Stimulated activated CD8-positive, alpha-beta memory T cell treated with anti-CD3 and anti-CD28 coated beads, Interleukin-4, amount 100 ng/mL, for 48 hours (primary cell): Measurements from ENCODE around the gene PDE4D.

ENCODE experiments used
- DNase-seq: peaks from one replicate; pipeline ENCODE4 v3.0.0-alpha.2; 2020

The PDE4D gene

DNA sequence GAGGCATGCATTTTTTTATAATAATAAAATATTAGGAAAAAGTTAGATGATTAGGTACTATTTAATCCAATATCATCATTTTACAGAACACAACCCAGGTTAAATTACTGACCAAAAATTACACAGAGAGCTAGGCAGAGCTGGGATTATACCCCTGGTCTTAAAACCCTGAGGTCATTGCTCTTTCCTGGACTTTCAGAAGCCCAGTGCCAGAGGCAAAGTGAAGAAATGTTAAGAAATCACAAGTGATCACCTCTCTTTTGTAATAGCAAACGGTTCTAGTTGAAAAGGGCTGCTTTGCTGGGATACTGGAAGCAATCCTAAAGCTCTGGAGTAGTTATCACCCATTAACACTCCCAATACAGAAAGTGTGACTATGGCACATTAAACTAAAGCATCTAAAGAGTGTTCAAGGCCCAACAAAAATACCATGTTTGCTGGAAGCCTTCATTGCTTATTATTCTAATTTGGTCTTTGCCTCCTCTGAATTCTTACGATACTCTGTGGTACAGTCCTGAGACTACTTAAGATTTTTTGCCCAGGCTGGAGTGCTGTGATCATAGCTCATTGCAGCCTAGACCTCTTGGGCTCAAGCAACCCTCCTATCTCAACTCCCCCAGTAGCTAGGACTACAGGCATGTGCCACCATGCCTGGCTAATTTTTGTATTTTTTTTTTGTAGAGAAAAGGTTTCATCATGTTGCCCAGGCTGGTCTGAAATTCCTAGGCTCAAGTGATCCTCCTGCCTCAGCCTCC is 734.7 kb downstream of the PDE4D start:
- no peak for DNase-seq

- DNase-seq = no peak
These were observed 735.4 kb downstream of the PDE4D start for GRCh38 chr5:59158165-59158564.

DNA sequence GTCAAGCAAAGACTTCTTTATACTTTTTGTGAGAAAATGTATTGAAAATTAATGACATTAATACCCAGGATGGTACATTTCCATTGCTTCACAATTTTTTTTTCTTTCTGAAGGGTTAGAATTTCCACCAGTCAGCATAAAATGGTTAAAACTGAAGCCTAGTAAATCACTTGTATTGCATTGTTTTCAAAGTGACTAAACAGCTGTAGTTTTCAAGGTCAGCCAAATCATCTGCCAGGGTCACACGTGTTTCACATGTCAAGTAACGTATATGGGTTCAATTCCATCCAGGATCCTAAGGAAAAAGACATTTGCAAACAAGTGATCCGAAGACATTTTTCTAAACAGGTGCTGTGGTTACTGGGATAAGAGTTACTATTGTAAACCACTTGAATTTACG is 736.5 kb downstream of the PDE4D start:
- DNase-seq = no peak

- no peak for DNase-seq
These were observed 740.8 kb downstream of the PDE4D start for GRCh38 chr5:59152701-59153245.

DNA sequence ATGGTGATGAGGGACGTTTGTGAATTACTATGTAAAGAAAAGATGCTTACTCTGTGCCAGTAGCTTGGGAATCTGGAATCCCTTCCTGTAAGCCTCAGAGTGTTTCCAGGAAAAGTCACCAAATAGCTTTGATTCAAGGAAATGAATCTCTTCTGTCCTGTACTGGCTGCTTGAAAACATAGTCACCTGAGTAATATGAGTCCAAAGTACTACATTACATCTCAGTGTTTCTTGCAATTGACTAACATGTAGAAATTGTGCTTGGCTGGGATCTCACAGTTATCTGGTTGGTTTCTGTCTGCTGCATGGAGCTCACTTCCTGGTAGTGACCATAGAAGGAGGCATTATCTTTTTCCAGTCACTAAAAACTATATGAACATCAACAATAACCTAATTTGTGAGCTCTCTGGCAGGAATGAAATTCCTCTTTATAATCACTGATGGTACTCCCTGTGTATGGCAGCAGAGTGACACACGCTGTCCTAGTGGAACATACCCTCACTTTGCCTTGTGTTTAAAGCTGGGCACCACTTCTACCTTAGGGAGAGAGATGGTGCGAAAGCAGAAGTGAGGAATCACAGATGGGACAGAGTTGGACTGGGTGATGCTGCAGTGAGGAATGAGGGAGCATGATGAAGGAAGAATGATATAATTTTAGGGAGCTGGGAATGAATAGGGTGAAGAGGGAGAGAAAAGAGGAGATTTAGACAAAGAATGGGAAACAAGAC is 742.2 kb downstream of the PDE4D start:
- DNase-seq = no peak

DNA sequence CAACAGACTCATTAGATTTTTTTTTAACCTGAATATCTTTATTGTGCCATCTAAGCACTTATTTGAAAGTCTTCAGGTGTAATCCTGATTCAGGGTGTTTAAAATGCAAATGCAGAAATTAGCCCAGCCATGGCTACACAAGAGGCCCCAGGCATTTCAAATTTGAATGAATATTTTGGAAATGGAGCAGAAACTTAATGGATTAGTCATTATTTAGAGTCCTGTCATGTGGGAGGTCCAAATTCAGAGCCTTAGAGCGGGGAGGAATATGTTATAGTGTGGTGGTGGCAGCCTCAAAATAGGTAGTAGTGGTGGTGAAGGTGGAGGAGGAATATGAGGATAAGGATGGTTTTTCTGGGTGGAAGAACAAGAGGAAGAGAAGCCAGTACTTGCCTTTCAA is 743.7 kb downstream of the PDE4D start:
- DNase-seq = no peak

- DNase-seq = no peak
These were observed 744.3 kb downstream of the PDE4D start for GRCh38 chr5:59149271-59149670.

GRCh38 chr5:59146729-59147128 is 746.8 kb downstream of the PDE4D start:
- DNase-seq = no peak

DNA sequence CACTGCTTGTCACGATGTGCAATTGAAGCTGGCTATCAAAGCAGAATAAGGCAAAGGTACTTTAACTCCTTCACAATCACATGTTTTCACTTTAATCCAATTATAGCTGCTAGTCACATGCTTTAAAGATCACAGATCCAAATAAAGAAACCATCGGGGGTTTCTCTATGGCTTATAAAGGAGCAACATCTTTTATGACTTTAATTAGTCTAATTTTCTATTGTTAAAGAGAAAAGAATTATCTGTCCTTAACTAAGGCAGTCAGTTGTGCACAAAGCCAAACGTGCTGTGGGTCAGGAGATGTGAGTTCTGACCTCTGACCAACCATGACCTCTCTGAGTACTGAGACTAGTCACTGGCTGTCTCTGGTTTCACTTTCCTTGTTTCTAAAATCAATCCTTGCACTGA is 749.6 kb downstream of the PDE4D start:
- DNase-seq = no peak

DNA sequence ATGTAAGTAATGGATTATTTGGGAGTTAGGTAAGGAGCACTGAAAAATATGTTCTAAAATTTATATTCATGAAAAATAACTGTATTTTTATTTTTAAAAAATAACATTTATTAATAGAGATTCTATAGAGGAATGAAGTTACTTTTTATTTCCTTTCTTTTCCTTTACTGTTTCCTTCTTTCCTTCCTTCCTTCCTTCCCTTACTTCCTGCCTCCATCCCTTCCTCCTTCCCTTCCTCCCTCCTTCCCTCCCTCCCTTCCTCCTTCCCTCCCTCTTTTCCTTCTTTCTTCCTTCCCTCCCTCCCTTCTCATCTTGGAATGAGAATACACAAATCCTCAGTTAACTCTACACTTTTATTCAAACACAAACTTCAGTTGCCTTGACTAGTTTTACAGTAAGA is 750.6 kb downstream of the PDE4D start:
- DNase-seq = no peak

- DNase-seq = no peak
These were observed 751.4 kb downstream of the PDE4D start for GRCh38 chr5:59142138-59142537.

GRCh38 chr5:59140133-59140532 is 753.4 kb downstream of the PDE4D start:
- no peak for DNase-seq

DNA sequence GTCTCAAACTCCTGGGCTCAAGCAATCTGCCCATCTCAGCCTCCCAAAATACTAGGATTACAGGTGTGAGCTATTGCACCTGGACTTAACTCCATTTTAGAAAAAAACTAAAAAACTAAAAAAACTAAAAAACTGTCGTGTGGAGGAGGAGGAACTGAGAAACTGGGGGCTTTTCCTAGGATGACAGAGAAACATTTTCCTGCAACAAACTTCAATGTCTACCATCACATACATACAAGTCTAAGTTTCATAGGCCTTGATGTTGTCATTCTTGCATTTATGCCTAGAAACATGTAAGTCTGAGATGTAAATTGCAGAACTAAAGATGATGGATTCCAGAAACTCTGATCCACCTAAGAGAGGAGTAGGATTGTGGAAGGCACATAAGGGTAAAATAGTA is 753.8 kb downstream of the PDE4D start:
- DNase-seq = no peak

DNA sequence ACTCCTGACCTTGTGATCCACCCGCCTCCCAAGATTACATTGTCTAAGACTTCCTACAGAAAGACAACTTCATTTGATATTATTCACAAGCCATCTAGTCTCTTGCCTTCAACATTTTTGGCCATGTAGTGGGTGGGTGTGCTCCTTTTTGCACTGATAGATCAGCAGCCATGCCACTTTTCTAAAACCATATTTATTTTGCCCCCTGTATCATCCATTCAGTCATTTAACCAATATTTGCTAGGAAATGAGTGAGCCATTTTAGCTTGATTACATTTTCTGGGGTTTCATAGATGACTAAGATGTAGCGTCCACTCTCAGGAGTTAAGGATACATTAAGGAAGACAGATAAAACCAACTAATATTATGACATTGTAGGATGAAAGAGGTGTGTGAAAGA is 755.0 kb downstream of the PDE4D start:
- DNase-seq = no peak

DNA sequence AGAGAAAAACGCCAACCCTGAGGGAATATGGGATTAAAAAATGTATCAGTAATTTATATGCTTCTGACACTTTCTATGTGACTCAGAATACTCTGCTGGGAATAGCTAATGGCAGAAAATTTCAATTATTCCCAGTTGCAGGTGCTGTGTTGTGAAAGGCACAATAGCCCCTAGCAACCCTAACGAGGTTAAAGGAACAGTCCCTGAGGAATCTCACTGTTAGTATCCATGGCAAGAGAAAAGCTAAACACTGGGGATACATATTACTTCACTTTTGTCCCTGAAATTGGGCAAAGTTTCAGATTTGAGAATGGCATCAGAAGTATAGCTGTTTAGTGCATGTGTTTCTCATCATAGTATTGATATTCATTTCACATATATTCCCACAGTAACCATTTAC is 755.7 kb downstream of the PDE4D start:
- no peak for DNase-seq

GRCh38 chr5:59136549-59136948 is 757.0 kb downstream of the PDE4D start:
- no peak for DNase-seq

GRCh38 chr5:59134471-59135163 is 758.9 kb downstream of the PDE4D start:
- DNase-seq = no peak

GRCh38 chr5:59133764-59134261 is 759.7 kb downstream of the PDE4D start:
- DNase-seq = no peak

DNA sequence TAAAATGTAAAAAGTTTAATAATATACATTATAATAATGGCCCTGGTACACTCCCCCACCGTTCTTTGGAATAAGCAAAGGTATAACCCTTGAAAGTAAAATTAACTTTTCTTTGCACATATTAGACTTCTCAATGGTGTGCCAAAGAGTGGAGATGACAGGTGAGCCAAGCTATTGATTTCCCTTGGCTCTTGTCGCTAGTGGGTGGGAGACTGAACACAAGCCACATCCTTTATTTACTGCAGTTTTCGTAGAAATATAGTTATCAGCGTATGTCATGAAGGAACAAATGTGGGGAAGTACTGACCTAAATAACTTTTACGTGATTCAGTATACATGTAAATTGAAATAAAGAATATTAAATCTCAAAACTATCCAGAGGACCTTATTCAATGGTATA is 761.4 kb downstream of the PDE4D start:
- DNase-seq = no peak

- no peak for DNase-seq
These were observed 763.1 kb downstream of the PDE4D start for GRCh38 chr5:59130431-59130830.

DNA sequence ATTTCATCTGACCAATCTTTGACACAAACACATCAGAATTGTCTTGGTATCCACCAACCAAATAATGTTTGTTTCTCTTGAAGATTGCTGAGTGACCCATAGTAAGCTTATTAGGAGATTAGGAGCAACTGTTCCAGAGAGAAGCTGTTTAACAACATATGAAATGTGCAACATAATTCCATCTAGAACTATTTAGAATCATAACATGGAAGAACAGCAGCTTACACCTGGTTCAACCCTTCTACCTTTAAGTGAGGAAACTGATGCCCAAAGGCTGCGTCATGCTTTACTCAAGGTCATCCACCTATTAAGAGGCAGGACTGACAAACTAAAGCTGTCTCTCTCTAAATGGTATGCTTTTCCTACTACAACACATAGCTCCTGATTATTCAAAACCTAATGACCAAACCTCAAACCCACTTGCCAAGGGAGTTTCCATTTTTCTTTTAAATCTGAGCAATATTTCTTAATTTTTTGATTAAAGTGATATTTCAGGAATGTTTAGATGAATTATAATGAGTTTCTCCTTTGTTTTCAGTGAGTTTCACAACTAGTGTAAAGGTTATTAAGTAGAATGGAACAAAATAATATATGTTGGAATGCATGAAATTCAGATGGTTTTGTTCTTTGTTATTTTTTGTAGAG is 764.8 kb downstream of the PDE4D start:
- DNase-seq = no peak

- peak; percentile 31 for DNase-seq
These were observed 766.6 kb downstream of the PDE4D start for GRCh38 chr5:59126708-59127573.
